Stomach (tissue), 4 donors: ENCODE data around the gene PHKB.

Experiments used
- CTCF ChIP-seq, 7 experiments: fragments of 450-650 bp in 4 of 7; fragments of 200-600 bp in 3 of 7; sonication (generic) in 3 of 7; IDR thresholded peaks; one replicate each; pipeline ENCODE4 v1.5.1; 2016 to 2019; ENCODE audit warnings: antibody characterized with exemption in 7 of 7, control low read depth in 2 of 7, mild to moderate bottlenecking in 1 of 7
- EP300 ChIP-seq: sonication (generic); formaldehyde crosslinking; IDR thresholded peaks from one replicate; pipeline ENCODE4 v1.6.1; 2017; ENCODE audit warnings: antibody characterized with exemption

GRCh38 chr16:47646914-47647313, 185.8 kb downstream of the PHKB start:
- TF ChIP-seq CTCF (IDR thresholded peaks at IDR 0.05) (no peak), EP300 (no peak)
